Astrocyte of the hippocampus (primary cell): ENCODE data around the gene KRT15.

Experiments used
- DNase-seq: peaks from one replicate; pipeline ENCODE4 v3.0.0; 2011; ENCODE audit warnings: low read depth, low spot score

Gene KRT15

DNA sequence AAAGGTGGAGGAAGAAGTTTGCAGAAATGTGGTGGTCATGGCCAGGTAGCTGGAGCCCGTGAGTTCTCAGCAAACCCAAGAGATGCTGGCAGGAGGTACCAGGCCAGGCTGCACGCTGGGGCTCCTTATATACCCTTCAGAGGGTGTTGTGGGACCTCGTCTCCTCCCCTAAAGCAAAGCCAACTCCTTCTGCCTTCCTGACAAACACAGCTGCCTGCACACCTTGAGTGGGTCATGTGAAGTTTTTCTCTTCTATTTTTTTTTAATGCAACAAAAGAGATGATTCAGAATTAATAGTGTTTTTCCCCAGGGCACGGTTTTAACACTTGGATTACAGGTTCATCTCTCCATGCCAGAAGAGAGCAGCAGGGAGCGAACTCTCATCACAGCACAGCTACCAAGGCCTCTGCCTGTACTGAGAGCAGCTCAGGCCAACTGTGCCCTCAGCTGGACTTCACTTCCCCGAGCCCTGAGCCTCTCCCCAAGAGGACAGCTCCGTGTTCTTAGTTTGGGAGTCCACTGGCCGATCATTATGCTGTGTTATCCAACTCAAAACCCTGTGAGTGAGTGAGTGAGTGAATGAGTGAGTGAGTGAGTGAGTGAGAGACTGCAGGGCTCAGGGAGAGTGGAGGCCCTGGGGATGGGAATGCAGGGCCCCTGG lies at the start of gene KRT15:
KRT15 (minus strand) TSS at position 102 of the 661 bp plus-strand sequence; CDS start at position 39, 63 bp downstream.
- DNase-seq = peak; percentile 44

DNA sequence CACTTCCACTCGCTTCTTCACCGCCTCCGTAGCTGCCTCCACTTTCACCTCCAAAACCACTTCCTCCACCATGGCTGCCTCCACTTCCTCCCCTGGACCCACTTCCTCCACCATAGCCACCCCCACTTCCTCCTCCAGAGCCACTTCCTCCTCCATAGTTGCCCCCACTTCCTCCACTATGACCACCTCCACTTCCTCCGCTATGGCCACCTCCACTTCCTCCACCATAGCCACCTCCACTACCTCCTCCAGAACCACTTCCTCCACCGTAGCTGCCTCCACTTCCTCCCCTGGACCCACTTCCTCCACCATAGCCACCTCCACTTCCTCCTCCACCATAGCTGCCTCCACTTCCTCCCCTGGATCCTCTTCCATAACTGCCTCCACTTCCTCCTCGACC lies 48.6 kb upstream of the KRT15 start:
- no peak for DNase-seq

DNA sequence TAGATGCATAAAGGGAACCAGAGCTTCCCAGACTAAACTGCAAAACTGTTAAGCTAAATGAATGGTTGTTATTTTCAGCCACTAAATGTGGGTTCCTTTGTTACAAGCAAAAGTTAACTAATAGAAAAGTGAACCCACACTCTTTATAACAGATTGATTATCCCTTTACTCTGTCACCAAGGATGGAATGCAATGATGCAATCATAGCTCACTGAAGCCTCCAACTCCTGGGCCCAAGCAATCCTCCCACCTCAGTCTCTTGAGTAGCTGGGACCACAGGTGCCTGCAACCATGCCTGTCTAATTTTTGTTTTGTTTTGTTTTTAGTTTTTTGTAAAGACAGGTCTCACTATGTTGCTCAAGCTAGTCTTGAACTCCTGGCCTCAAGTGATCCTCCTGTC lies 46.6 kb upstream of the KRT15 start:
- no peak for DNase-seq

DNA sequence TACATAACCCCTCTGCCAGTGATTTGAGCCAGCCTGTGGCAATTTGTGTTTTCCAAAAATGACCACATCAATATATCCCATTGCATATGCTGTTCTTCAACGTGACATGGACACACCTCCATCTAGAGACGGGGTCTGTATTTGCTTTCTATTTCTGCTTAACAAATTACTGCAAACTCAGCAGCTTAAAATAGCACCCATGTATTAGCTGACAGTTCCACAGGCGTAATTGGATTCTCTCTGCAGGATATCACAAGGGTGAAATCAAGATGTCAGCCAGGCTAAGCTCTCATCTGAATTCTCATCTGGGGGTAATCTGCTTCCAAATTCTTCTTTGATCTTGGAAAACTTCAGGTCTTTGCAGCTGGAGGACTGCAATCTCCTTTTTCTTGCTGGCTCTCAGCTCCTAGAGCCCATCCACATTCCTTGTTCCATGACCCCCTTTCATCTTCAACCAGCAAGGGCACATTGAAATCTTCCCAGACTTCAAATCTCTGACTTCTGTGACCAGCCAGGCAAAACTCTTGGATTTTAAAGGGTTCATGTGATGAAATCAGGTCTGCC lies 45.0 kb upstream of the KRT15 start:
- no peak for DNase-seq

DNA sequence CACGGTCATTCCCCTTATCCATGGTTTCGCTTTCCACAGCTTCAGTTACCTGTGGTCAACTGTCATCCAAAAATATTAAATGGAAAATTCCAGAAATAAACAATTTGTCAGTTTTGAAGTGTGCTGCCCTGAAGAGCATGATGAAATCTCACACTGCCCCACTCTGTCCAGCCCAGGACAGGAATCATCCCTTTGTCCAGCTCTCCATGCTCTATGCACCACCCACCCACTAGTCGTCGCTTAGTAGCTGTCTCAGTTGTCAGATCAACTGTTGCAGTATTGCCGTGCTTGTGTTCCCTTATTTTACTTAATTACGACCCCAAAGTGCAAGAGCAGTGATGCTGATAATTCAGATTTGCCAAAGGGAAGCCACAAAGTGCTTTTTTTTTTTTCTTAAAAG lies 42.9 kb upstream of the KRT15 start:
- DNase-seq = no peak

DNA sequence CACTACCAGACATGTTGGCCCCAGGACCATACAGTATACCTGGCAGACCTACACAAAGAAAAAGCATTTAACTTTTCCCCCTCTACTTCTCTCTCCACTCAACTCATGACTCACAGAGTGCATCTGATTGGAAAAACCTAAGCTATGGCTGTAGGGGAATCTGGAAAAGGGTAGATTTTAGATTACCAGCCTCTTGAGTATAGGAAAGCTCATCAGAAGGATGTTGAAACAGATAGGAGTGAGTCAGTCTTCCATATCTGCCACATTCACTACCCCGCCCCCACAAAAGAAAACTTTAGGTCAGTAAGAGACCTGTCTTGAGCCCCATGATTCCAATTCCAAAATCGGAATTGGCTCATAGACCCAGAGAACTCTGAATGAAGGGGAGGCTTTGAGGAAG lies 40.9 kb upstream of the KRT15 start:
- no peak for DNase-seq

DNA sequence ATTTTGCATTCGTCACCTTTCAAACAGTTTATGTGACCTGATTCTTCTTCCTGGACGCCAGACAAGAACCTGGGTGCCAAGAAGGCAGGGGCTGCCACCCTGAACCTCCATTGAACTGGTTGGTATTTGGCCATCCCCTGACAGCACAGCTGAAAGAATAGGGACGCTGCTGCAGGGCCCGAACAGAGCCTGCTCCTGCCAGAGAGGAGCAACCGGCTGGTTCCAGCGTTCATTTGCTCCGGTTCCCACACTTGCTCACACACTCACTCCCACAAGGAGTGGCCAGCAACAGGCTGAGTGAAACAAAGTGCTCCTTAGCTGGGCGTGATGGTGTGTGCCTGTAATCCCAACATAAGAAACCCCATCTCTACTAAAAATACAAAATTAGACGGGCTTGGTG lies 38.2 kb upstream of the KRT15 start:
- DNase-seq = no peak

DNA sequence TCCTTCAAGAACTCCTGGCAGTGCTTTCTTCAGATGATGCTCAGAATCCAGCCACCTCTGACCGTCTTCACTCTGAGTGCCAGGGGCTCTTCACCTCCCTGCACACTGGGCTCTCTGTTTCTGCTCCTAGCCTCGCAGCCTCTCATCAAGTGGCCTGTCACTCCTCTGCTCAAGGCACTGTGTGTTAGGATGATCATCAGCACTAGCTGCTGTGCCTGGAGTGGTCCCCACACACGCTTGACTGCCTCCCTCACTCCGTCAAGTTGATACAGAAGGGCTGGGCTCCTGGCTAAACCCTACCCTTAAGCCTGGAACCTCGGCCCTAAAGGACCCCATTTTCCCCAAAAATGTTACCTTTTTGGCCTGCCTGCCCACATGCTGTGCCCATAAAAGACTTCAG lies 37.6 kb upstream of the KRT15 start:
- DNase-seq = no peak

DNA sequence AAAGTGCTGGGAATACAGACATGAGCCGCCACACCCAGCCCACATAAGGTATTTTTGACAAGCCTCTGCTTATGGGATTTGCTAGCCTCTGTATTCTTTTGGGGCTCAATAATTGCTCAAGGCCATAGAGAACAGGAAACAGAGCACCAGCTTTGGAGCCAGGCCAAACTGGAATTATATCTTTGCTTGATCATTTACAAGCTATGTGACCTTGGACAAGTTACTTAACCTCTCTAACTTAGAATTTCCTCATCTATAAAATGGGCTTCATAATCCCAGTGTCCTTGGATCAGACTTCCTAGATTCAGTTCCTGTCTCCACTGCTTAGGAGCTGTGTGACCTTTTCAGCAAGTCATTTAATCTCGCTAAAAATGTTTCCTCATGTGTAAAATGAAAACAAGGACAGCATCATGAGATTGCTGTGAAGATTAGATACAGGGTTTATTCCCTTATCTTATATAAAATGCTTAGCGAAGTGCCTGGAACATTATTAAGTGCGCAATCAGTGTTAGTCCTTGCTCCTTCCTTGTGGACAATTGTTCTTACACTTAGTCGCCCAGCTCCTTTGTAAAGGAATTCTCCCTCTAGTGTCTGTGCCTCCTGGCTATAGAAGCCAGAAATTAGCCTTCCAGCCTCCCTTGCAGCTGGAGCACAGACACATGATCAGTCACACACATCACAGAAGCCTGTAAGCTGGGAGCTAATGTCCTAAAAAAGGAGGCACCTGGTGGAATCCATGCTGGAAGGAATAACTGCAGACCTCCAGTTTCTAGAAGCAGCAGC lies 36.6 kb upstream of the KRT15 start:
- DNase-seq = no peak

DNA sequence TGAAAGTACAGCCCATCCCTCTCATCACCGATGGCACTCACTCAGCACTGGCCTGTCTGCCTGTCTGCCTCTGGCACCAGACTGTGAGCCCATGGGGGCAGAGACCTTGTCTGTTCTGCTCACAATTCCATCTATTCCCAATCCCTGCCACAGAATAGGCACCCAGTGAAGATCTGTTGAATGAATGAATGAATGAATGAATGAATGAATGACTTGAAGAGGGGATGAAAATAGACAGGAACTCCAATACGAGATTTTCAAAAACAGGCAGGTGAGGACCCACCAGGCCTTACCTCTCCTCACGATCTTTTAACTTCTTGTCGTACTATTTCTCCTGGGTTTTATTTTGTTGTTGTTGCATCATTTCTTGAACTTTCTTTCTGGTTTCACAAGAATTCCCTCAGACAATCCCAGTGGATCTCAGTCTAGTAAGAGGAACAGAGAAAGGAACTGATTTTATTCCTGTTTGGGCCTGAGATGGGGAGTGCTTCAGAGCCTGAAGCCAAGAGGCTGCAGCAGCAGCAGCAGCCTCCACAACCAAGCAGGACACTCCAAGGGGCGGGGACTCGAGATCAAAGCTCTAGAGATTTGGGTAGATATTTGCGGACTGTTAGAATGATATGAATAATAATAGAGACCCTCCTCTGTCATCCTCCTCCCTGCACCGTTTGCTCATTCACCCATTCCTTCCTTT lies 35.4 kb upstream of the KRT15 start:
- no peak for DNase-seq

DNA sequence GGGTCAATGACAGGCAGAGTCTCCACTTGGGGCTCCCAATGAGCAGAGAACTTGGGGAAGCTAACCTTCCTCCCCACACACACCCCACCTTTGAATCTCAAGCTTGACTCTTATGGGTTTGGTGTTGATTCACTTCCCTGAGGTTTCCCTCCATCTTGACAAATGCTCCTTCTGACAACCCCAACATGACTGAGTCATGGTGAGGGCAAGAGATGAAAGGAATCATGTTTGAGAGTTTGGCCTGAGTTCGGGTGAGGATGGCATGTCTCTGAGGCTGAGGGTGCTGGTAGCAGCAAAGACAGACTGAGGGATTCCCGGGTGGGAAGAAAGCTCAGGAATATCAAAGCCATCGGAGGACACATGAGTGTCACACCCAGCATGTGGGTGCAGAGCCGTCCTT lies 34.5 kb upstream of the KRT15 start:
- peak; percentile 32 for DNase-seq

DNA sequence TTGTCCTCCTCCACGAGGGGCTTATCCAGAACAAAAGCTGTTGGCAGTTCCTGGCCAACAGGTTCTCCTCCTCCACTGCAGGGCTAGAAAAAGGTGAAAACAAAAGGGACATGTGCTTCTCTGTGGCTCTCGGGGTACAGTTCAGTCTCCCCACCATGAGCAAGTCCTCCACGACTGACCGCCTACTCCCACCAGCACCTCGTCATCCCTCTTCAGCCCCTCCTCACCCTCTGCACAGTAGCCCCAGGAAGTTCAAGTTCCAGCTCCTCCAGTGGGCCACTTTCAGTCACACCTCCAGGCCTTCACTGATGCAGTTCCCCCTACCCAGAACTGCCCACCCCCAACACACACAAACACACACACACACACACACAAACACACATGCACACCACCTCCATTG lies 33.8 kb upstream of the KRT15 start:
- DNase-seq = no peak

DNA sequence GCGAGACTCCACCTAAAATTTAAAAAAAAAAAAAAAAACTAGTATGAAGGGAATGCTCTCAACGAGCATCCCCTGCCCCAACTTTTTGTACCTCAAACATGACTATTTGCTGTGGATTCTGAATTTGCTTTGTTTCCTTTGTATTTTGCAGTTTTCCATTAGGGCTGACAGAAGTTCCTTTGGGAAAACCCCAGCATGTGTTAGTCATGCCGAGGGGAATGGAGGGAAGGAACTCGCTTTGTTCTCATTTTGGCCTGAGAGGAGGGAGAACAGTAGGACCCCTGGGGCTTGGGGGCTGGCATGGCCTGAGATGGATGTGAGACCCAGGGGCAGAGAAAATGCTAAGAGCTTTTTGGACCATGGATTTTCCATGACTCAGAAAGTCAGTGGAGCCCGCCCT lies 32.7 kb upstream of the KRT15 start:
- DNase-seq = peak; percentile 72

DNA sequence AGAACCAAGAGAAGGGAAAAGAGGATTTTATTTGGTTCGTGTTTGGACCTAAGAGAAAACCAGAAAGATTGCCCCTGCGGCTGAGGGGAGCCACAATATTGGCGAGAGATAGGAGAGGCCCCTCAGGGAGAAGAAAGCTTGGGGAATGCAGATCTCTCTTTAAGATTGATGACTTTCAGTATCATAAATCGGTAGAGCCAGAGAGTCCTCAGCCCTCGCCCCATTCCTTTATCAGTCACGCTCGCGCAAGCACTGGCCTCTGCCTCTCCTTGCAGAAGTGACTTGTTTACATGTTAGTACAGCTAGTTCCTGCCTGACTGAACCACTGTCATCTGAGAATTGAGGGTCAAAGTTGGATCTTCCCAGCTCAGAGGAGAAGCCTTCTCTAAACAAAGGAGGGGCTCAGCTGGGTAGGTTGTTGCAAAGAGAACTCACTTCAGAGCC lies 30.9 kb upstream of the KRT15 start:
- DNase-seq = no peak

DNA sequence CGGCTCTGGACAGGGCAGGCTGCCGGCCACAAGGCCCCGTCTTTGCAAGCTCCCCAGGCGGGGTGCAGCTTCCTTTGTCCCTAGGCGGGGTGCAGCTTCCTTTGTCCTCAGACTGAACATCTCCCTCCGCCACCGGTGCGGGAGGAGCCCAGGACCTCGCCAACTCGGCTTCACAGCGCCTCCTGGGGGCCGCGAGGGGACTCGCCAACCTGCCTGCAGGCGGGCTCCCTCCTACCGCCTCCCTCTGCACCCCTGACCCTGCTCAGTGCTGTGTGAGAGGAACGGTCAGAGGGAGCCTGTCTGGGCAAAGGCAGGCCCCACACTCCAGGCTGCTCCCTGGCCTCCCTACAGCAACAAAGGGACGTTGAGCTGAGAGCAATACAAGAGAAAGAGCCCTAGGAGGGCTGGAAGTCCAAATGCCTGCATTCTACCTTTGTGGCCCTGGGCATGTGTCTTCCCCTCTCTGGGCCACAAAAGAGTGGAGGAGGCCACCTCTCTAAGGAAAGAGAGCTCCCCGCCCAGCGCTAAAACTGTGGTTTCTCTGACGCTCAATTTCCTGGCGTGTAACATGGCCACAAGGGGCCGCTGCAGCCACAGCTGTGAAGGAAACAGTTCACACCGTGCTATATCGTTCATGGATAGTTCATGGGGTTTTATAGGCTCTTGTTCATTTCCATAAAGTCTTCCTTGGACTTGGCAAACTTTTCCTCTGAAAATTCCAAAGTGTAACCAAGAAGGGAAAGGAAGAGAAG lies 30.3 kb upstream of the KRT15 start:
- DNase-seq = peak; percentile 96

DNA sequence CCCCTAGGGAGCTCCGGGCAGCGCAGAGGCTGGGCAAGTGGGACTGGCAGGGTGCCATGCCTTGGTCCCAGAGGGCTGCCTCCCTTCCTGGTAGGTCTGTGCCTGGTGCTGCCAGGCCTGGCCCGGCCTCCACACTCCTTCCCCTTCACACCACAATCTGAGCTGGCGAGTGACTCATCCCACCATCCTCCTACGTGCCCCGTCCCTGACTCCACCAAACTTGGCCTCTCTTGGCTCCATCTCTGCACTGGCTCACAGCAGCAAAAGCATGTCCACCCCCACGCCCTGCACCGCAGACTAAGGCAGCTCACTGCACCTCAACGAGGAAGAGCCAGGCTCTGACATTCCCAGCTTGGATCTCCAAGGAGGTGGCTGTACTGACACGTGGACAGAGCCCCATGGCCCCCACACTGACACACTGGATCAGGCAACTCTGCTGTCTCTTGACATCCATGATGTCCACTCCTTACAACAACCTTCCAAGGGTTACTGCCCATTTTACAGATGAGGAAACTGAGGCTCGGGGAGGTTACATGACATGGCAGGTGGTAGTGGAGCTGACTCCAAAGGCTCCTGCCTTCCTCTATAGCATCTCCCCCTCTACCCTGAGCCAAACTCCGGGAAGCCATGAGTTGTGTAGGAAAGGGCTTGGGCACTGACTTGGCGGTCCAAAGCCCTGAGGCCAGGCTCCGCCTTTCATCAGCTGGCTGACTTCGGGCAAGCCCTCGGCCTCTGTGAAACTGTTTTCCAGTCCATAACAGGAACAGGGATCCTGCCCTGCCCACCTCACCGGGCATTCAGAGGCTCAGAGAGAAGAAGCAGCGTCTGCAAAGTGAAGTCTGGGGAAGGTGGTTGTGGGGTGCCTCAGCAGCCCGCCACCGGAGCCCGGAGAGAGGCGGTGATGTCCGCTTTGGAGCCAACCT lies 29.5 kb upstream of the KRT15 start:
- DNase-seq = peak; percentile 98

DNA sequence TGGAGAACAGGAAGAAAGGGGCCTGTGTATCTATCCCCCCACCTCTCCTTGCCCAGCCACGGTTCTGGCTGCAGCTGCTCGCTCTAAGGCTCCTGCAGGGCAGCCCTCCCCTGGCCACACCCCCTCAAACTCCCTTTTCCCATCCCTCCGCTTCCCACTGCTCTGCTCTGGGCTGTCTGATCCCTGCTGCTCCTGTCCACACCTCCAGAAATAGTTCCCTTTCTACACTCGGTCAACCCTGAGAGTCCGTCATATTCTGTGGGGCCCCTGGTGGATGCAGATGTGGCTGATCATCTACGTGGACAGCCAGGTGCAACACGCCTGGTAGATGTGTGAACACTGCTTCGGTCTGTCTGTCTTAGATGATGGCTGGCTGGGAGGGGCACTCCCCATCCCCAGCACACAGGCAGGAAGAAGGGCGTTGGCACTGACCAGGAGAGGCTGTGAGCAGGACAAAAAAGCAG lies 28.7 kb upstream of the KRT15 start:
- peak; percentile 72 for DNase-seq

DNA sequence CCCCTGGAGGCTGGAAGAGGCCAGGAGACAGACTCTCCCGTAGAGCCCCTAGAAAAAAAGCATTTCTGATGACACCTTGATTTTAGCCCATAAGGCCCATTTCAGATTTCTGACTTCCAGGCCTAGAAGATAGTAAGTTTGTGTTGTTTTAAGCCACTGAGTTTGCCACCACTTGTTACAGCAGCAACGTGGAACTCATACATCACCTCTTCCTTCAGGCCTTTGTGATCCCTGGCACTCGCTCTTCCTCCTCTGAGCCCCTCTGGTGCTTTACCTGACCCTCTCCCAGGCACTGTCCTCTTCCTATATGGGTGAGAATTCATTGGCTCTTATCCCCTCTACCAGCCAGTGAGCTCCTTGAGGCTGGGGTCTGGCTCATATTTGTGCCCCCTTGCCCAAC lies 28.1 kb upstream of the KRT15 start:
- no peak for DNase-seq

DNA sequence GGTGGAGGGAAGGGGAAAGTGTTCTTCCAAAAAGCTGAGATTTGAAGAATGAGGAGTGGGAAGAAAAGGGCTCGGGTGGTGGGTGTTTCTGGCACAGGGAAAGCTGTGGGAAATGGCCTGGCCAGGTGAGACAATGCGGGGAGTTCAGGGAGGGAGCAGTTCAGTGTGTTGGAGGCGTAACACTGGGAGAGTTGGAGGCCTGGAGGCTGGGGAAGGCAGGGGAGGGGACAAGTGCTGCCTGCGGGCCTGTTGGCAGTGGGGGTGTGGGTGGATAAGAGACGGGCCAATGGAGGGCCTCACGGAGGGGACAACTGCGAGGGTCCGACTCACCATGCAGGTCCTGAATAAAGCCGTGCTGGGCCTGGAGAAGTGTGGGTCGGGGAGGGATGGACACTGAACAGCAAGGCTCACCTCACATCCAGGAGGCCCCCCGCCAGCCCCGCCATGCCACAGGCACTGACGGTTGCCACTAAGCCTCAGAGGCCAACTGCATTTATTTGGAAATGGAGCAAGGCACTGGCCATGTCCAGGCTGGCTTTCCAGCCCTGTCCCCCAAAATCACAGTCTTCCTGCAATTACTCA lies 27.2 kb upstream of the KRT15 start:
- DNase-seq = no peak

DNA sequence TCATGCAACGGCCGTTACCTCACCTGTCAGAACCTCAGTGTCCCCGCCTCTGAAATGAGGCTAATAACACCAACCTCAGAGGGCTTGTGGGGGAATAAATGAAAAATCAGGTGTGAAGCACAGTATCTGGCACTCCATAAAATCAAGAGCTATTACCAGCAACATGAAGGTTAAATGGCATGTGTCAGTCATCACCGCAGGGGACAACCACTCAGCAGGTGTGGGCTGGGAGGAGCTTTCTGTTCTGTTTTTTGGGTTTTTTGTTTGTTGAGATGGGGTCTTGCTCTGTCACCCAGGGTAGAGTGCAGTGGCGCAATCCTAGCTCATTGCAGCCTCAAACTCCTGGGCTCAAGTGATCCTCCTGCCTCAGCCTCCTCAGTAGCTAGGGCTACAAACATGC lies 26.2 kb upstream of the KRT15 start:
- DNase-seq = no peak
